Measurements from ENCODE around the gene SLC4A3. TPM values are rescaled to one million over a fixed set of nuclear protein-coding genes. Genes with fewer than 3 reads are reported as not detected.
"Not testable (repeated sequence)": the region's sequence is repeated elsewhere in the genome, so short reads cannot be mapped to it uniquely, and the experiment has no call there.

The SLC4A3 gene
- total RNA-seq, 2 donors from 2014 or later: not detected

DNA sequence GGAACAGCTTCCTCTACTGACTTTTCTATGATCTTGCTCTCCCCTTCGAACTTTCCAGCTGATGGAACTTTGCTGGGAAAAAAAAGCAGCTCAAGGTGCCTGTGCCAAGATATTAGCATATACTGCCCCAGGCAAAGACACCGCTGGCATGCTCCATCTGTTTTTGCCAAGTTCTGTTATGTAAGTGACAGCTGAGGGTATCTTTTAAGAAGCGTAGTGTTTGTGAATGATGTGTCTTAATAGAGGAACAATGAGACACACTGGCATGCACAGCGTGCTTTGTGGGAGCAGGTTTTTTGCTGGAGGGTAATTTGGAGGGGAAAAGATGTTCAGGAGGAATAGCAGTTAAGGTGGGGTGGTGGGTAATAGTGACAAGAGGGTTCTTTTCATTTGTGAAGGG is 47.8 kb downstream of the SLC4A3 start:
- ATAC-seq (replicated peaks in 1 of 2) (no peak), DNase-seq (no peak)
- H3K9me3 Mint-ChIP-seq: no peaks in the 10 kb centered on the region
- H3K4me1 Mint-ChIP-seq (ENCODE audit: low read depth): no peaks in the 10 kb centered on the region
- H3K27me3 Mint-ChIP-seq (ENCODE audit: low read depth): peaks cover 18% of the 10 kb centered on the region
- H3K4me3 Mint-ChIP-seq: no peak overlapping the region
- H3K27ac Mint-ChIP-seq: no peak overlapping the region
- no peaks in the 10 kb centered on the region for H3K36me3 Mint-ChIP-seq (ENCODE audit: insufficient read depth in 2 of 2)

DNA sequence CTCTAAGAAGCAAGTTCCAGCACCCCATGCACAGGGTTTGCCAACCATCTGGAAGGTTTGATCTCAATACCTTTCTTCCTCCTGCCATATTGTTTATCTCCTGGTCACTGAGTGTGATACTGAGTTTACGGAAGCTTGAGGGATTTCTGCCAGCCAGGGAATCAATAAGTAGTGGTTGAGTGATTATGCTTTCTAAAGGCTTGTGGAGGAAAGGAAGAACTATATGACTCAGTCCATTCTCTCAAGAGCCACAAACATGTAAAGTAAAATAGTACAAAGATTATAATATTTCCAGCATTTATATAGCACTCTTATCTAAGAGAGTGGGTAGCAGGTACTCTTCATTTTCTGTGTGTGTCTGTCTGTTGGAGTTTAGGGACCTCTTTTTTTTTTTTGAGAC is 49.2 kb downstream of the SLC4A3 start:
- ATAC-seq (replicated peaks in 1 of 2): no peak
- no peak for DNase-seq
- no peaks in the 10 kb centered on the region for H3K36me3 Mint-ChIP-seq (ENCODE audit: insufficient read depth in 2 of 2)
- no peaks in the 10 kb centered on the region for H3K4me1 Mint-ChIP-seq (ENCODE audit: low read depth)
- no peak overlapping the region for H3K27ac Mint-ChIP-seq
- H3K27me3 Mint-ChIP-seq (ENCODE audit: low read depth): peaks cover 14% of the 10 kb centered on the region
- no peak overlapping the region for H3K4me3 Mint-ChIP-seq
- H3K9me3 Mint-ChIP-seq: no peaks in the 10 kb centered on the region

DNA sequence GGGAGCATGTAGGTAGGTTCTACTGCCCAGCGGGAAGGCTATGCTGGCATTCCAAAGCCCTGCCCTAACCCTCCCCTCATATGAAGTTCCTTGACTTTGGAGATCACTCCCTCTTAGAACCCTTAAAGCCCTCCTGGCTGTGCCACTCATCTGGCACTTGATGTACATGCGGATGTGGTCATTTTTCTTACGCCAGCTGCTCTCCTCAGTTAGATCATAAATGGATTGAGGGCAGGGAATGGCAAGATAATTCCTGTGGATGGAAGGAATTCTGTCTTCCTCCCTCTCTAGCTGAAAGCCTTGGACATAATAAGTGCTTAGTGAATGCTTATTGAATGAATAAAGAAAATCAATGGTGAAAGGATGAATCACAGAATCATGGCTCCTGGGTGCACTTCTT is 51.6 kb downstream of the SLC4A3 start:
- ATAC-seq (replicated peaks in 1 of 2): no peak
- no peak for DNase-seq
- Mint-ChIP-seq H3K4me3 (no peak overlapping the region), H3K9me3 (peaks cover 0 to 2% of the 10 kb centered on the region in 2 donors), H3K36me3 (ENCODE audit: insufficient read depth in 2 of 2) (peaks cover 0 to 3% of the 10 kb centered on the region in 2 donors), H3K27me3 (ENCODE audit: low read depth) (peaks cover 14% of the 10 kb centered on the region), H3K27ac (no peak overlapping the region), H3K4me1 (ENCODE audit: low read depth) (peaks cover under 1% of the 10 kb centered on the region)

DNA sequence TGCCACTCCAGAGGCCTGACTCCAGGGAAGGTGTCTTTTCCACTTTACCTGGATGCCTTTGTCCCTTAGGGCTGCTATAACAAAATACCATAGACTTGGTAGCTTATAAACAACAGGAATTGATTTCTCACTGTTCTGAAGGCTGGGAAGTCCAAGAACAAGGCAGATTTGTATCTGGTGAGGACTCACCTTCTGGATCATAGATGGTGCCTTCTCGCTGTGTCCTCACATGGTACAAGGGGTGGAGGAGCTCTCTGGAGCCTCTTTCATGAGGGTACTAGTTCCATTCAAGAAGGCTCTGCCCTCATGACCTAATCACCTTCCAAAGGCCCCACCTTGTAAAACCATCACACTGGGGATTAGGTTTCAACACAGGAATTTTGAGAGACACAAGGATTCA is 52.1 kb downstream of the SLC4A3 start:
- Mint-ChIP-seq H3K4me3 (no peak overlapping the region), H3K4me1 (ENCODE audit: low read depth) (peaks cover 6% of the 10 kb centered on the region), H3K9me3 (peaks cover 0 to 2% of the 10 kb centered on the region in 2 donors), H3K27ac (no peak overlapping the region), H3K27me3 (ENCODE audit: low read depth) (peaks cover 16% of the 10 kb centered on the region), H3K36me3 (ENCODE audit: insufficient read depth in 2 of 2) (peaks cover 0 to 3% of the 10 kb centered on the region in 2 donors)
- DNase-seq (no peak), ATAC-seq (replicated peaks in 1 of 2) (no peak)

DNA sequence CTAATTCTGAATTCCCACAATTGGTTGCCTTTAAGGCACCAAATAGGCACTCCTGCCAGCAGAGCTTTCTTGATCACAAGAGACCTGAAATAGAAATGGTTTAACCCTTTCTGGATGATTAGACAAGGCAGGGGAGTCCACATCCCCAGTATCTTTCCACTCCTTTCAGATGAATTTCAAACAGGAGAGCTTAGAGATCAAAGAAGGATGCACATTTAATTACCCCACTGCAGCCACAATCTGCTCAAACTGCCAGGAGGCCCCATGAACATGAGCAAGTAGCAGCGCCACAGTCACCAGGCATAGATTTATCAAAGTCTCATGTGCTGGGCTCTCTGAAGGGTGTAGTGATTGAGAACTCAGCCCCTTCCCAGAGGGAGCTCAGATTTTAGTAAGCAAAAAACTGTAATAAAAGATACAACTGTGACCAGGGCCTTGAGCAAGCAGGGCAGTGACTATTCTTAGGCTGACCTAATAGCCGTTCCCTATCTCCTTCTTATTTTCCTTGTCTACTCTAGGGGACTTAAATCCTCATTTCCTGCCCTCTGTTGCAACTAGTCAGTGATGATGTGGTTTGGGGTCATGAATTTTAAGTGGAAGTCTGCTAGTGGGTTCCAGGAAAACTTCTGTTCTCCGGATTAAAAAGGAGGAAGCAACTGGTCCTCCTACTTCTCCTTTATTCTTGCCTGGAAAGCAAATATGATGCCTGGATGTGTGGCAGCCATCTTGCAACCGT is 53.7 kb downstream of the SLC4A3 start:
- DNase-seq (no peak), ATAC-seq (replicated peaks in 1 of 2) (no peak)
- peaks cover 16% of the 10 kb centered on the region for H3K27me3 Mint-ChIP-seq (ENCODE audit: low read depth)
- H3K4me1 Mint-ChIP-seq (ENCODE audit: low read depth): peaks cover 18% of the 10 kb centered on the region
- peaks cover 0 to 3% of the 10 kb centered on the region in 2 donors for H3K36me3 Mint-ChIP-seq (ENCODE audit: insufficient read depth in 2 of 2)
- no peak overlapping the region for H3K4me3 Mint-ChIP-seq
- H3K27ac Mint-ChIP-seq: no peak overlapping the region
- peaks cover 0 to 2% of the 10 kb centered on the region in 2 donors for H3K9me3 Mint-ChIP-seq

DNA sequence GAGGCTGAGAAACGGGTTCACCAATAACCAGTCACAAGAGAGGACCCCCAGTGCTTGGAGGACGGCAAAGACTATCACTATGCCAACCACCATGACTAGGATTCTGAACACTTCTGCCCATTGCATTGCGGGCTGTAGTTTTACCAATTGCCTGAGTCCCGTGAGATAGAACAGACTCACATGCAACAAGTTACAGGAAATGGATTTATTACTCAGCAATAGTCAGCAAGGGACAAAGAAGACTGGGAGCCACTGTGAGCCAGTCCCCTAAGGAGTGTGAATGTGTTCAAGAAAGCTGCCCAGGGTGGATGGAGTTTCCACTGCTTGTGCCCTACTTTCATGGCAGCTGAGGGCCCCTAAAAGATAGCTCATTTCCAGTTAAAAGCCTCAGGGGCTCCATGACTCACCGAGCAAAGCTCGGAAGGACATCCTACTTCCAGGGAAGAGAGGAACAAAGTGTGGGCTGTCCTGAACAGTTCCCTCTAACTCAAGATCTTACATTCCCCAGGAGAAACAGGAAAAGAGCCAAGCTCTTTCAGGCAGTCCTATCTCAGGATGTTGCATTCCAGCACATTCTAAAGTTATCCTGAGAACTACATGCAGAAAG is 54.4 kb downstream of the SLC4A3 start:
- Mint-ChIP-seq H3K27ac (no peak overlapping the region), H3K4me3 (no peak overlapping the region), H3K9me3 (peaks cover 0 to 2% of the 10 kb centered on the region in 2 donors), H3K4me1 (ENCODE audit: low read depth) (peaks cover 18% of the 10 kb centered on the region), H3K36me3 (ENCODE audit: insufficient read depth in 2 of 2) (peaks cover 0 to 3% of the 10 kb centered on the region in 2 donors), H3K27me3 (ENCODE audit: low read depth) (peaks cover 10% of the 10 kb centered on the region)
- DNase-seq (no peak), ATAC-seq (replicated peaks in 1 of 2) (no peak)

DNA sequence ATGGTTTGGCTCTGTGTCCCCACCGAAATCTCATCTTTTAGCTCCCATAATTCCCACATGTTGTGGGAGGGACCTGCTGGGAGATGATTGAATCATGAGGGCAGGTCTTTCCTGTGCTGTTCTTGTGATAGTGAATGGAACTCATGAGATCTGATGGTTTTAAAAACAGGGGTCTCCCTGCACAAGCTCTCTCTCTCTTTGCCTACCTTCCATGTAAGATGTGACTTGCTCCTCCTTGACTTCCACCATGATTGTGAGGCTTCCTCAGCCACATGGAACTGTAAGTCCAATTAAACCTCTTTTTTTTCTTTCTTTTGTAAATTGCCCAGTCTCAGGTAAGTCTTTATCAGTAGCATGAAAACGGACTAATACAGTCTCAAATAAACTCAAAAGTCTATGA is 56.0 kb downstream of the SLC4A3 start:
- not testable (repeated sequence) for H3K27ac Mint-ChIP-seq; H3K27me3 Mint-ChIP-seq (ENCODE audit: low read depth); H3K4me3 Mint-ChIP-seq; DNase-seq; ATAC-seq (replicated peaks in 1 of 2); H3K9me3 Mint-ChIP-seq; H3K36me3 Mint-ChIP-seq (ENCODE audit: insufficient read depth in 2 of 2)
- peaks cover 20% of the 10 kb centered on the region for H3K4me1 Mint-ChIP-seq (ENCODE audit: low read depth)

DNA sequence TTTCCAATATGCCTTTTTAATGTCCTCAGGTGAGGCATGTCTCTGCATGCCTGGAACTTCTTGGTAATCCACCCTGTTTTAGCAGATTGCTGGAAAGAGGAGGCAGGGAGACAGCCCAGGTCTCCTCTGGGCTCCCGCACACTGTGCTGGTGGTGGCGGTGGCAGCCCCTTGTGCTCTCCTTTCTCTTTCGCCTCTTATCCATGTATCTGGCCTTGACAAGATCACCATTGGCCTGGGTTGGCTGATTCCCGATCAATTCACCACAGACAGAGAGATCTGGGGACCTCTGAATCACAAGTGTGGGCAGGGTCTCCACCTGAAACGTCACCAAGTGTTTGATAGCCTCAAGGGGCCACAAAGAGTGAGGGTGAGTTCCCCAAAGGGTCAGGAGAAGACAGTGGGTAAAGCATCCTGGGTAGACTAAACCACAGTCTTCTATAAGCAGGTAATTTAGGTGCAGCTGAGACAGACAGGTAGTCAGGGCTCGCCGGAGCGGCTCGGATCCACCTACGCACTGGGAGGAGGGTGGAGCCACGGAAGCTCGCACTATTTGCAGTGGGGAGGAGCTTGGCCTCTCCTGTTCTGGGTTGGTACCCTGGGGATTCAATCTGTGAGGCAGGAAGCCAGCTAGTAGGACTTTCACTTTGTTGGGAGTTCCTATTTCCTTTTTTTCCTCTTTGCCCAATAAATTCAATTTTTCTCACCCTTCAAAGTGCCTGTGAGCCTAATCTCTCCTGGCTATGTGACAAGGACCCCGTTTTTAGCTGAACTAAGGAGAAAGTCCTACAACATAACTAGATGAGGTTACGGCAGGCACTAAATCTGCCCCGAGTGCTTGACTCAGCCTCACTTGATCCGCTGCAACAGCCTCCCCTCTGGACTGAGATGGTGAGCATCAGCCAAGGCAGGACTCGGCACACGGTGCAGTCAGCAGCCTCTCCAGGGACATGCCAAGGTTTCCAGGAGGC is 57.6 kb downstream of the SLC4A3 start:
- H3K4me1 Mint-ChIP-seq (ENCODE audit: low read depth): peaks cover 22% of the 10 kb centered on the region
- H3K9me3 Mint-ChIP-seq: peaks cover 0 to 2% of the 10 kb centered on the region in 2 donors
- peaks cover 9% of the 10 kb centered on the region for H3K27me3 Mint-ChIP-seq (ENCODE audit: low read depth)
- DNase-seq (peak; percentile 63 to 70), ATAC-seq (replicated peaks in 1 of 2) (peak; percentile 92 to 94)
- peak overlapping the region; percentile 73 to 81 for H3K4me3 Mint-ChIP-seq
- H3K36me3 Mint-ChIP-seq (ENCODE audit: insufficient read depth in 2 of 2): peaks cover 0 to 3% of the 10 kb centered on the region in 2 donors
- H3K27ac Mint-ChIP-seq: peak overlapping the region; percentile 67

DNA sequence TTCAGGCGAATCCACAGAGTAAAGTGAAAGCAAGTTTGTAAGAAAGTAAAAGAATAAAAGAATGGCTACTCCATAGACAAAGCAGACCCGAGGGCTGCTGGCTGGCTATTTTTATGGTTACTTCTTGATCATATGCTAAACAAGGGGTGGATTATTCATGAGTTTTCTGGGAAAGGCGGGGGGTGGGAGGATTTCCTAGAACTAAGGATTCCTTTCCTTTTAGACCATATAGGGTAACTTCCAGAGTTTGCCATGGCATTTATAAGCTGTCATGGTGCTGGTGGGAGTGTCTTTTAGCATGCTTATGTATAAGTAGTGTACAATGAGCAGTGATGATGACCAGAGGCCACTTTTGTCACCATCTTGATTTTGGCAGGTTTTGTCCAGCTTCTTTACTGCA is 59.8 kb downstream of the SLC4A3 start:
- ATAC-seq (replicated peaks in 1 of 2) (no peak), DNase-seq (no peak)
- H3K27me3 Mint-ChIP-seq (ENCODE audit: low read depth): peaks cover 24% of the 10 kb centered on the region
- H3K4me3 Mint-ChIP-seq: no peak overlapping the region
- peaks cover 22% of the 10 kb centered on the region for H3K4me1 Mint-ChIP-seq (ENCODE audit: low read depth)
- H3K9me3 Mint-ChIP-seq: peaks cover 0 to 2% of the 10 kb centered on the region in 2 donors
- H3K36me3 Mint-ChIP-seq (ENCODE audit: insufficient read depth in 2 of 2): peaks cover 0 to 3% of the 10 kb centered on the region in 2 donors
- H3K27ac Mint-ChIP-seq: no peak overlapping the region

DNA sequence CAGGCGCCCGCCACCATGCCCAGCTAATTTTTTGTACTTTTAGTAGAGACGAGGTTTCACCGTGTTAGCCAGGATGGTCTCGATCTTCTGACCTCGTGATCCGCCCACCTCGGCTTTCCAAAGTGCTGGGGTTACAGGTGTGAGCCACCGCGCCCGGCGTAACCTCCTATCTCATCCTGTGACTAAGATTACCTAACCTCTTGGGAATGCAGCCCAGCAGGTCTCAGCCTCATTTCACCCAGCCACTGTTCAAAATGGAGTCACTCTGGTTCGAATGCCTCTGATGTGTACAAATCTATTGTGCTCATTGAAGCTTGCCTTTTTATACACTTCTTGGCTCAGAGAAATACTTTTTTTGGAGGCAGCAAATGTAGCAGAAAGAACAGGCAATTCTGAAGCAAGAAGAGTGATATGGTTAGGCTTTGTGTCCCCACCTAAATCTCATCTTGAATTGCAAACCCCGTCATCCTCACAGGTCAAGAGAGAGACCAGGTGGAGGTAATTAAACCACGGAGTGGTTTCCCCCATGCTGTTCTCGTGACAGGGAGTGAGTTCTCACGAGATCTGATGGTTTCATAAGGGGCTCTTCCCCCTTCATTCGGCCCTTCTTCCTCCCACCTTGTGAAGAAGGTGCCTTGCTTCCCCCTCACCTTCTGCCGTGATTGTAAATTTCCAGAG is 60.6 kb downstream of the SLC4A3 start:
- Mint-ChIP-seq H3K36me3 (ENCODE audit: insufficient read depth in 2 of 2) (peaks cover 0 to 3% of the 10 kb centered on the region in 2 donors), H3K27me3 (ENCODE audit: low read depth) (peaks cover 30% of the 10 kb centered on the region), H3K4me3 (peak overlapping the region in 1 of 2 donors; percentile 31), H3K4me1 (ENCODE audit: low read depth) (peaks cover 22% of the 10 kb centered on the region), H3K27ac (no peak overlapping the region), H3K9me3 (peaks cover 0 to 2% of the 10 kb centered on the region in 2 donors)
- DNase-seq (no peak), ATAC-seq (replicated peaks in 1 of 2) (no peak)

DNA sequence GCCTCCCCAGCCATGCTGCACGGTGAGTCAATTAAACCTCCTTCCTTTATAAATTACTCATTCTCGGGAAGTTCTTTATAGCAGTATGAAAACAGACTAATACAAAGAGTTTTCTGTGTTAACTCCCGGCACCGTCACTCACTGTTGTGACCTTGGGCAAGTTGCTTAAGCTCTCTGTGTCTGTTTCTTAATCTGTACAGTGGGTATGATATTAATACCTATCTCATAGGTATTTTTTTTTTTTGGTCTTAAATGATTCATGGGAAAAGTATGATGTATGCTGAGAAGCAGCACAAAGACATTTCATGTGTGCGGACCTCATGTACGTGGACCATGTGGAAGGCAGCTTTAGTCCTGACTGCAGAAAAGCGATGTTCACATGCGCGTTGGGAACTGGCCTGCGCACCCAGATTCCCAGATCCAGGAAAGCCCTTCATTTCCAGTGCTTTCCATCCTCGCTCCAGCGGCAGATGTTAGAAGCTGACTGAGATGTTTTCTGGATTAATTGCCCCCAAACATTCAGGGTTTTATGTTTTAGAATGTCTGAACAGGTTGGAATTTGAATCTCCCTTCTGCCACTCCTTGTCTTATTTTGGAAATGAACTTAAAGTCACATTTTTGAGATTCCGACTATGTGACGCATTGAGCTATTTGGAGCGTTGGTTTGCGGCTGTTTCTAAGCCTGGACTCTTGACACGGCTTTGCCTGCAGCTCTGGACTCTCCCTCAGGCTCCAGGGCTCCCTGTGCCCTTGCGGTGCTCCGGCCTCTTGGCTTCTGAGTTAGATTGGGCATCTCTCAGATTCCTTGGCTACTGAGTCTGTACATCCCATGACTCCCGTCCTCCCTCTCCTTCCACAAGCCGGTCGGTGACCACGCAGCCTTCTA is 61.4 kb downstream of the SLC4A3 start:
- peaks cover 31% of the 10 kb centered on the region for H3K27me3 Mint-ChIP-seq (ENCODE audit: low read depth)
- no peaks in the 10 kb centered on the region for H3K9me3 Mint-ChIP-seq
- no peak overlapping the region for H3K27ac Mint-ChIP-seq
- no peak for DNase-seq
- ATAC-seq (replicated peaks in 1 of 2): peak in 1 of 2 donors; percentile 41
- H3K36me3 Mint-ChIP-seq (ENCODE audit: insufficient read depth in 2 of 2): no peaks in the 10 kb centered on the region
- H3K4me3 Mint-ChIP-seq: peak overlapping the region in 1 of 2 donors; percentile 31
- H3K4me1 Mint-ChIP-seq (ENCODE audit: low read depth): peaks cover 22% of the 10 kb centered on the region
